UCSD-AML1 (cell line): ENCODE results near the gene ANO3.
"Not testable (repeated sequence)": the region's sequence is repeated elsewhere in the genome, so short reads cannot be mapped to it uniquely, and the experiment has no call there.

Source experiments
- DNase-seq: peaks from one replicate; lab custom pipeline; 2025; ENCODE audit not compliant: unreplicated experiment; lab: John Stamatoyannopoulos, UW

Gene ANO3

GRCh38 chr11:26331911-26332571 lies at the start of gene ANO3:
Gene ANO3 (plus strand): TSS chr11:26332130. CDS start chr11:26332276, 146 bp downstream.
- DNase-seq, result no peak

DNA sequence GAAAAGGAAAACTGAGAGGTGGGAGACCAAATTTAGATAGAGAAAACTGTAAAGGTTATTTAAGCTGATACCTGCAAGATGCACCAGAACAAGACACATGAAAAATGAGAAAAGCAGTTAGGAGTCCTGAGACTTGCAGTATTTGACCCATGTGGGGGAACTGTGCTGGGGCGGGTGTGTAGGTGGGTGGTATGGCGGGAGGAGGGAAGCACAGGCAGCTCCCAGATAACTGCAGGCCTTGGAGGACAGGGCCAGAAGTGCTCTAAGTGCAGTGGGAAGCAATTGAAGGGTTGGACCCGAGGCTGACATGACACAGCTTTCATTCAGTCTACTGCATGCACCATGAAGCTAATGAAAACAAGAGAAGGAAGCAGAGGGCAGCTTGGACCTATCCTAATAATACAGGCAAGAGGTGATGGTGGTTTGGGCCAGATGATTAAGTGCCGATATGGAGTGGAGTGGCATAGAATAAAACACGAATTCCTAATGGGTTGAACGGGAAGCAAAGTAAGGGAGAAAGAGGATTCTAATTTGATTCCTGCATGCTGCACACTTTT lies 48.0 kb upstream of the ANO3 start:
- no peak for DNase-seq

- DNase-seq, result no peak
Observed at GRCh38 chr11:26285608-26286007, 46.3 kb upstream of the ANO3 start.

DNA sequence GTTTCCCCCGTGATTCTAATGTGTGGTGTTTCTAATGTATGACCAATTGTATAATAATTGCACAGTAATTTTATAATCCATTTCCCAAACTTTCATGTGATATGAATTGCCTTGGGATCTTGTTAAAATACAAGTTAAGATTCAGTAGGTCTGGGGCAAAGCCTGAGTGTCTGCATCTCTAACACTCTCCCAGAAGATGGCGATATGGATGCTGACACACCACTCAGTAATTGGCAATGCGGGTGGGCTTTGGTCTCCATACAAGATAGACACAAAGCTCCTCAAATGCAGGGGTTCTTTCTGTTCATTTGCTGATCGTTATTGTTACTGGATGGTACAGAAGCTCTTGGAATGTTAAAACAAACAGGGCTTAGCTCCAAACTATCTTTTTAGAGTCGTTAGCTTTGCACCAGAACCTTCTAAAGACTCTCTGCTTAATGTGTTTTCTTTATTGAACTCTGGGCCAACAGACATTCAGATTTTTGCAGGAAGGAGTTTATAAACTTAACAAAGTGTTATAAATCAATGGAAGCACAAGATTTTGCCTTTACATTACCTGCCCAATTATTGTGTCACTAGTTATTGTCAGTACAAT lies 45.4 kb upstream of the ANO3 start:
- DNase-seq, result no peak

DNA sequence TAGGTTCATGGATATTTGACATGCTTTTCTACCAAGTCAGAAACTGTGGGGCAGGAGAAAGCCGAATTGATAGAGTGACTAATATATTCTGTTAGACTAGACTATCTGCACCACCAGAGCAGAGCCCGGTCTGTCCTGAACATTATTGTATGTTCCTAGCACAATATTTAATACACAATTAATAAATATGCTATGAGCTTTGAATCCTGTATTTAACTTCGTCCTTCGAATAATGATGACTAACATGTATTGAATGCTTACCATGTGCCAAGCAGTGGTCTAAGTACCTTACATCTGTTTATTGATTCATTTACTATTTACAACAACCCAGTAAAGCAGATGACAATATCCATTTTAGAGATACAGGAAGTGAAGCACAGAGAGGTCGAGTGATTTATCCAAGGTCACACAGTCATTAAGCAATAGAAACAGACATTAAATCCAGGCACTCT lies 44.8 kb upstream of the ANO3 start:
- no peak for DNase-seq

DNA sequence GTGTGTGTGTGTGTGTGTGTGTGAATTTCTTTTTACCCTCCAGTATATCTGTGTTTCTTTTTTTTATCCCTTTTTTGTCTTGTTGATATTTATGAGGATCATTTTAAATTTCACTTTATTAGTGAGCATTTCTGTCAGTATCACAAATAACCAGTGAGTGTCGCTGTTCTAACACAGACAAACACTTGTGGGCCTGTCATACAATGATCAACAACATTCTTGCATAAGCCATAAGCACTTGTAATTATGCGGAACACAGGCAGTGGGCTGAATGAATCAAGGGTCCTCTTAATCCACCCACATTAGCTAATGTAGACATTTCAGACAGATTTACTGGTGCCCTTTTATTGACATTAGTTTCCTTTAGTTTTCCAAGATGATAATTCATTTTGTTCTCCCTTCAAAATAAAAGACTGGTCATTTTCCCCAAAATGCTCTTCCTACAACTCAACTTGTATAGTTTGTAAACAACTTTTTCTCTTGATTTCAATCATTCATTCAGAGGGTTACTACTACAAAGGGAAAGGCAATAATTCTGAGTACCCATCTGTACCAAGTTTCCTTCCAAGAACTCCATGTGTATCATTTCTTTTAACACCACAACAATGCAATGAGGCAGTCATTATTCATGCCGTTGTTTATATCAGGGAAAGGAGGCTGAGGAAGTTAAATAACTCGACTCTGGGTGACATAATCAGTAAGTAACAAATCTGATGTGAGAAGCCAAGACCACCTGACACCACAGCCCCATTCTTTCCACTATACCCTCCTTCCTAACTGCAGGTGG lies 34.5 kb upstream of the ANO3 start:
- no peak for DNase-seq

DNA sequence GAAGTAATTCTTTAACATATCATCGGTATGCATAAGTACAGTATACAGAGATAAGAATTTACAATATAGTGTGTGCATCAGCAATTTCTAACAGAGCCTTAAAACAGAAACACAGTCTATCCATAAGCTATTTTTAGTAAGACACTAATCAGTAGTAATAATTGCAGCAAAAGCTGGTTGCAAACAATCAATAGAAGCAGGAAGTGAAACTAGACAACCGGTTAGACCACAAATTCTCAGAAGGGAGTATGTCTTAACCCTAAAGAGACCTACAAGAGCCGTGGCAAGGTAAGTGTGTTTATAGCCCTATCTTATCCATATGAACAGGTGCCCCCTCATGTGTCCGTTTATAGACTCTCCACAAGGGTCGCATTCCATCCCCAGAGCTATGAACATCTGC lies 15.6 kb upstream of the ANO3 start:
- DNase-seq, result not testable (repeated sequence)

DNA sequence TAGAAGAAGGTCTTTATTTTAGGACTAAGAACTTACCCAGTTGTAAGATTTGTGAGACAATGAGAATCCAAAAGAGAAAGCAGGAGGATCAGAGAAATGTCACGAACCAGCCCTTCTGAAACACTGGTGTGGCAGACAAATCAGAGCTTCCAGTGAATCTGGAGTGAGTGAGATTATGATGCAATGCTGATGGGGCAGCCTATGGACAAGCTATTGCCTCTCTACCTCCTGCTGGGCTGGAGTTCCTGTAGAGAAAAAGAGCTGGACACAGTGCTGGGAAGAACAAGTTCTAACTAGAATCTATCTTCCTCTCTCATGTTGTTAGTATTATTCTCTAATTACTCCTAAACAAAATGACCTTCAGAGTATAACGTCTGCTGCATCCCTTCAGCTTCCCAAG lies 12.0 kb upstream of the ANO3 start:
- no peak for DNase-seq

- DNase-seq, result no peak
Observed at GRCh38 chr11:26321516-26321915, 10.4 kb upstream of the ANO3 start.

DNA sequence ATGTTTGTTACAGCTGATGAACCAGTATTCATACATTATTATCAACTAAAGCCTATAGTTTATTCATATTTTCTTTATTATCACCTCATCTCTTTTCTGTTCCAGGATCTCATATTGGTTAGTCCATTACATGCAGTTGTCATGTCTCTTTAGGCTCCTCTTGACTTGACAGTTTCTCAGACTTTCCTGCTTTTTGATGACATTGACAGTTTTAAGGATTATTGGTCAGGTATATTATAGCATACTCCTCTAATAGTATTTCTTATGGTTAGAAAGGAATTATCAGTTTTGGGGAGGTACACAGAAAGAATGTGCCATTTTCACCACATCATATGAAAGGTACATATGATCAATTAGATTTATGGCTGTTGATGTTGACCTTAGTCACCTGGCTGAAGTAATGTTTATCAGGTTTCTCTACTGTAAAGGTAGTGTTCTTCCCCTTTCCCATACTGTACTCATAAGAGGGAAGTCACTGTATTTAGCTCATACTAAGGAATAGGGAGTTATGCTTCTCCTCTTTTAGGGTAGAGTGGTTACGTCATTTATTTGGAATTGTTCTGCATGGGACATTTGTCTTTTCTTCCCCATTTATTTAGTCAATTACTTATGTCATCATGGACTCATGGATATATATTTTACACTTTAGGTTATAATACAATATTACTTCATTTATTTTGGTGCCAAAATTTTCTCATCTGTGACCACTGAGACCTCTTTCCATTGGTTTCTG lies 9.4 kb upstream of the ANO3 start:
- no peak for DNase-seq

DNA sequence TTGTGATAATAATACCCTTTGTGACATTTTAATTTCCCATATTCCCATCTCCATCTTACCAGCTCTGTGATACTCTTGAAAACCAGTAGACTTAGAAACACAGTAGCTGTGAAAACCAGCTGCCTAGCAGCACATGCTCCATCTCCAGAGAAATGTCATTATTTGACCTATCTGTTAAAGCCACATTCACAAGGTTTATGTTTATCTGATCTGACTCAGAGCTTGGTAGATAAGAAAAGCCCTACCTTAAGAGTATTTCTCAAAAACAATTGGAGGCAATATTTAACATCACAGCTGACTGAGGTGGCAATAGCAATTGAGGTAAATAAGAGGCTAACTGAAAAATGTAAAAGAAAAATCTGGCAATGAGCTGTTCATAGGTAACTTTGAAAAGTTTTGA lies 8.1 kb upstream of the ANO3 start:
- DNase-seq, result no peak

DNA sequence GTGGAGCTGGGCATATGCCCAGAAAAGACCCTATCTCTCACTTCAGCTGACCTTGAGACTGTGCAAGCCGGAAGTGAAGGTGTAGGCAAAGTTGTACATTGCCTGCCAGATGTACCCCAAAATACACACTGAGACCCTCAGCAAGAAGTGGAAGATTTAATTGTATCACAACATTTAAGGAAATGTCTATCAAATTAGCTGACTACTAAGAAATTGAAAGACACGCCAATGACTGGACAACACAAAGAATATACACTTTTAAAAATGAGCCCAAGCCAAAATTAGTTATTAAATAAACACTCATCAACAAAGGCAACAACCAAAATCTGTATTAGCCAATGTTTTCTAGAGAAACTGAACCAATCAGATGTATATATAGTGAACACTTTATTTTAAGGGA lies 7.7 kb upstream of the ANO3 start:
- no peak for DNase-seq

- no peak for DNase-seq
Observed at GRCh38 chr11:26326793-26327400, 5.0 kb upstream of the ANO3 start.

GRCh38 chr11:26329206-26329605 lies 2.7 kb upstream of the ANO3 start:
- DNase-seq, result no peak

DNA sequence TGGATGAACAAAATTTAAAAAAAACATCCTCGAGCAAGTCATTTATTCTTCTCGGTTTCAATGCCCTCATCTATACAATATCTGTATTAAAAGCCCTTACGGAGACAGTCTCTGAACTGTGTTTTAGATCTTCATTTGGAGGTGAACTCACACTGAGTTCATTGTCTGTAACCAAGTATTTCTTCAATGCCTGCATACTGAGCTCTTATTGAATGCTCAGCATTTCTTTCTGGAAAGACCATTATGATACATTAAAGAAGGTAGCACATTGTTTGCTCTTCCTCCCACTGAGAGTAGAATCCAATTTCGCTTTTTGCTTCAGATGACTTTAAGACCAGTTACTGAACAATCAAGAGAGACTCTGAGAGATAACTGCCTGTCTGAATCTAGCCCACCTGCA lies 1.7 kb upstream of the ANO3 start:
- DNase-seq, result no peak

DNA sequence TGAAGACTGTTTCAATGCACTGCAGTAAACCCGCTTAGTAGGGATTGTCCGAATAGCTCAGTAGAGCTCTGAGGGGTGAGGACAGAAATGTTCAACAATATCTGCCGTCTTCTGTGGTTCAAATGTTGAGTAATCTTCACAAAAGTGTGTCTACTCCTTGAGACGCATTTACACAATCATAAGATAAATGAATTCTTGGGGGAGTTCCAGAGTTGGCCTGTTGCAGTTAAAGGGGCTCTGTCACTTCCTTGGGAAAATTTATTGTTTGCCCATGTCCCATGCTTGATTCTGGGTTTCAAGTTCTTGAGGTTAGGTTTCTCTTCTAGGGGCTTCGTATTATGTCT lies 614 bp downstream of the ANO3 start:
- DNase-seq, result no peak

GRCh38 chr11:26333906-26334305 lies 2.0 kb downstream of the ANO3 start:
- DNase-seq, result no peak

DNA sequence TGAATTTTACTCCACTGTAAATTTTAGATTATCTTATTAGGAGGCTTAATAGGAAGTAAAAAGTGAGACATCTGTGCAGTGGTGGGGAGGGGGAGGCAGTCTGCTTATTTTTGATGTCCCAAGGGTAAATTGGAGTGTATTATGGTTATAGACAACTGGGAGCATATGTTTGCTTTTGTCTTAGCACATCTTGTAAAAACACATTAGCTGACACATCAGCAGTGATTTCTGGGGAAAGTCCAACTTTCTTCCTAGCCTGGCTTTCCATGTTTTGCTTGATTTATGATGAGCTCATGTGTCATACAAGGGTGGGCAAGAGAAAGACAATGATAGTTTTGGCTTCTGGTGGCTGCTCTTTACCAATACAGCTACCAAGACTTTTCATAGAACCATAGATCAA lies 4.0 kb downstream of the ANO3 start:
- no peak for DNase-seq

DNA sequence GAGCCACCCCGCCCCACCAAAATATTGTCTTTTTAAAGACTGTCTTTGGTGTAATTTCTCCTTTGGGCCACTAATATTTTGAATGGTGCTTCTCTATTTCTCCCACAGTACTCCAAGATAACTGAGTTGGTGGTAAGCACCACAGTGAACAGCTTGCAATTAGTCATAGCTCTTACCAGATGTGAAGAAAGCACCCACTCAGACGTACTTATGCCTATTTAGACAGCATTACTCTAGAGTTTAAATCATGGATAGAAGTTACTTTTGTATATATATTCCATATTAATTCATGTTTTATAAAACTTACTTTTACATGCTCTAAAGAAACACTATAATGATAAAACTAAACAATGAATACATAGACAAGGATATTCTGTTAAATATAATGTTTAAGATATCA lies 12.7 kb downstream of the ANO3 start:
- DNase-seq, result no peak

- DNase-seq, result no peak
Observed at GRCh38 chr11:26348776-26349175, 16.8 kb downstream of the ANO3 start.

GRCh38 chr11:26350002-26350401 lies 18.1 kb downstream of the ANO3 start:
- DNase-seq, result no peak
